Urinary bladder (tissue), 4 donors: ENCODE measurements around the gene STX11. TPM values are rescaled to one million over a fixed set of nuclear protein-coding genes. Genes with fewer than 3 reads are reported as not detected.
"Not testable (repeated sequence)": the region's sequence is repeated elsewhere in the genome, so short reads cannot be mapped to it uniquely, and the experiment has no call there.

Experiments used
- DNase-seq: peaks from one replicate; pipeline ENCODE4 v3.0.0-alpha.2; 2015; ENCODE audit errors: extremely low spot score
- H3K27ac ChIP-seq: one replicate; pipeline ENCODE4 v1.5.1; 2013; ENCODE audit warnings: low read depth, mild to moderate bottlenecking, moderate library complexity
- H3K36me3 ChIP-seq: one replicate; pipeline ENCODE4 v1.6.1; 2013; ENCODE audit warnings: mild to moderate bottlenecking, moderate library complexity; ENCODE audit not compliant: insufficient read depth
- H3K4me1 ChIP-seq: one replicate; pipeline ENCODE4 v1.6.1; 2013; ENCODE audit warnings: mild to moderate bottlenecking, moderate library complexity; ENCODE audit not compliant: insufficient read depth
- H3K4me3 ChIP-seq: one replicate; pipeline ENCODE4 v1.5.1; 2013; ENCODE audit warnings: low read depth, low read length
- WGBS: extraction: QIAGEN DNeasy Blood & Tissue Kit; methylation state at CpG from one replicate; pipeline ENCODE4 v1.1.7; 2013; 5-methylcytosine and 5-hydroxymethylcytosine counted together
- polyA plus RNA-seq: library from polyadenylated mRNA; stranded (reverse); fragments of 200-250 nt; gene quantifications from one replicate; pipeline ENCODE4 v1.2.3, GENCODE V29; 2013
- total RNA-seq: library from RNA; depleted of rRNA; stranded (reverse); fragments of >200 nt; gene quantifications from one replicate; pipeline ENCODE4 v1.2.3, GENCODE V29; 2014
- donor health status: healthy with polysubstance abuse.
- donor health status: healthy.

The STX11 gene
- total and polyA plus RNA-seq, 2 donors: 2.7 to 4.4 TPM

DNA sequence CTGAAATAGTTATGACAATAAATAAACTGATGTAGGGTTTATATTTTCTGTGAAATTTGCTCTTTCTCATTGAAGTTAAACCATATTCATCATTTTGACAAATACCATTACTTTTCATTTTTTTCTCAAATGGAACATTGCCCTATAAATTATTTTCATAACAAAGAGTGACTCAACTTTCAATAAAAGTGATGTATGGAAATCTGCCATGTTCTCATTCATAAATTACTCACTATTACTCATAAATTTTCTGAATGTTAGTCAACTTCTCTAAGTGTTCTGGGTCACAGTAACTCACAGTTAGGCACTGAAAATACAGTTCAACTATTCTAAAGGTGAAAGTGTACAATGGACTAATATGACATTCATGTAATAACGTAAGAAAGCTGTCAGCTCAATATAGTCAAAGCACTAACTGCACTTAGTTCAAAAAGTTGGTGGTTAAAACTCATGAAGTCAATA lies 19.0 kb upstream of the STX11 start:
- no peak overlapping the region for H3K27ac ChIP-seq
- H3K4me1 ChIP-seq: no peaks in the 10 kb centered on the region
- 68% methylated on average over 1 of the region's 1 CpG for WGBS
- H3K4me3 ChIP-seq: no peak overlapping the region
- no peaks in the 10 kb centered on the region for H3K36me3 ChIP-seq
- DNase-seq: no peak

DNA sequence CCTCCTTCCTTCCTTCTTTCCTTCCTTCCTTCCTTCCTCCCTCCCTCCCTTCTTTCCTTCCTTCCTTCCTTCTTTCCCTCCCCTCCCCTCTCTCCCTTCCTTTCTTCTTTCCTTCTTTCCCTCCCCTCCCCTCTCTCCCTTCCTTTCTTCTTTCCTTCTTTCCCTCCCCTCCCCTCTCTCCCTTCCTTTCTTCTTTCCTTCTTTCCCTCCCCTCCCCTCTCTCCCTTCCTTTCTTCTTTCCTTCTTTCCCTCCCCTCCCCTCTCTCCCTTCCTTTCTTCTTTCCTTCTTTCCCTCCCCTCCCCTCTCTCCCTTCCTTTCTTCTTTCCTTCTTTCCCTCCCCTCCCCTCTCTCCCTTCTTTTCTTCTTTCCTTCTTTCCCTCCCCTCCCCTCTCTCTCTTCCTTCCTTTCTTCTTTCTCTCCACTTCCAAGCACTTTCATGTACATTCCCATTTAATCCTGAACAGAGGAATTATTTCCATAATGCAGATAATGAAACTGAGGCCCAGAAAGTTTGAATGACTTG lies 18.1 kb upstream of the STX11 start:
- H3K36me3 ChIP-seq, DNase-seq, H3K4me1 ChIP-seq, H3K27ac ChIP-seq, H3K4me3 ChIP-seq: not testable (repeated sequence)

DNA sequence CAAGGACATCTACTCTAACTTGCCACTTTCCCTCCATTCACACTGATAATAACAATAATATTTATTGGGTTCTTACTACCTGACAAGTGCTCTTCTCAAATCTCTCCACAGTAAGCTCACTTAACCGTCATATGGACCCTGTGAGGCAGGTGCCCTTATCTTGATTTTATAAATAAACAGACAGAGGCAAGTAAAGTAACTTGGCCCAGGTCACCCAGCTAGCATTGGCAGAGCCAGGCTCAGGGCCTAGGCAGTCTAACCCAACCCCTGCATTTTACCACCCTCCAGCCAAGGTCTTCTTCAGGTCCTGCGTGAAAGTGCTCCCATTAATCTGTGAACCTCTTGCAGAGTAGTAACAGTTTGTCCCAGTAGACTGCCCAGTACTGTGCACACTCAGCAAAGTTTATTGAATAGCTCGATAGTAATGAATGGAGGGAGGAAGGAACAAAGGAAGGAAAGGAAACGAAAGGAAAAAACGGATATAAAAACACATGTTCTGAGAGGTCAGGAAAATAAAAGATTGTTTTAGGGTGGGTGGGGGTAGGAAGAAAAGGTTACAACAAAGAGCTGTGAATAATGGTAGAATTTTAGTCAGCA lies 17.0 kb upstream of the STX11 start:
- no peaks in the 10 kb centered on the region for H3K4me1 ChIP-seq
- no peaks in the 10 kb centered on the region for H3K36me3 ChIP-seq
- no peak for DNase-seq
- no peak overlapping the region for H3K27ac ChIP-seq
- no peak overlapping the region for H3K4me3 ChIP-seq
- WGBS: 79% methylated on average over 5 of the region's 5 CpGs

DNA sequence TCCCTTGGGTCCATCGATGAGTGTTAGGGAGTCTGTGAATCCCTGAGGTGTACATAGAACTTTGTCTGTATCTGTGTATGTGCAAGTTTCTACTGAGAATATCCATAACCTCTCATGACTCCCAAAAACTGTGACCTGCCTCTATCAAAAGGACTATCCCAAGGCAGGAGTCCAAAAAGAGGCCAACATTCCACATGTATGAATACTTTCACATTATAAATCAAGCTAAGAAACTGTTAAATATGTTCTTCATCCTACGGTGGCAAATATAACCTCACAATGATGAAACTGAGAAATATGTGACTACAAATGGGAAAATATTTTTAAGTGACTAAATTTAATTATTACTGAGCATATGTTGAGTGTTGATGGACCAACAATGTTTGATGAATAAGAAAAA lies 16.1 kb upstream of the STX11 start:
- Histone ChIP-seq H3K36me3 (no peaks in the 10 kb centered on the region), H3K27ac (no peak overlapping the region), H3K4me1 (no peaks in the 10 kb centered on the region), H3K4me3 (no peak overlapping the region)
- DNase-seq: no peak
- WGBS: 75% methylated on average over 2 of the region's 2 CpGs

DNA sequence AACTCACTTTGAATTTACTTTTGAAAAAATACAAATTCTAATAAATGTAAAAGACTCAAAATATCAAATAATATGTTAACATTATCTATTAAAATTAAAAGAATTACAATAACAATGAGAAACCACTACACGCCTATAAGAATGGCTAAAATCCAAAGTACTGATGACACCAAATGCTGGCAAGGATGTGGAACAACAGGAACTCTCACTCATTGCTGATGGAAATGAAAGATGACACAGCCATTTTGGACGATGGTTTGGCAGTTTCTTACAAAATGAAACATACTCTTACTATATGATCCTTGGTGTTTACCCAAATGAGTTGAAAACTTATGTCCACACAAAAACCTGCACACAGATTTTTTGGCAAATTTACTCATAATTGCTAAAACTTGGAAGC lies 15.6 kb upstream of the STX11 start:
- Histone ChIP-seq H3K27ac (no peak overlapping the region), H3K4me3 (no peak overlapping the region), H3K4me1 (no peaks in the 10 kb centered on the region), H3K36me3 (no peaks in the 10 kb centered on the region)
- WGBS: 84% methylated on average over 2 of the region's 2 CpGs
- no peak for DNase-seq

DNA sequence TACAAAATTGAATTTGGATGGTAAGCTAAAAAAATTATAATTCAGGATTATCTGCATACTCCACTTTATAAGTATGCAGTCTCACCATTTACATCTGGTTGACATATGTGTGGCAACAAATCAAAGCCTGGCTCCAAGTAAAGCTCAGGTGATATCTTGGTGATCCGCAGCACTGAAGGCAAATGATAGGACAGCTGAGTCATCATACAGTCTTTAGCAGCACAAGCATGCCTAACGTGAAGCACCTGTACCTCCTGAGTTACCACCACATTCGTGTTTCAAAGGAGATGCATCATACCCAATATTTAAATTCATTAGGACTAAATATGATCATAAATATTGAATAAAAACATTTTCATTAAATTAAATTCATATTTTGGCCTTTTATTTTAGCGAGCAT lies 11.8 kb upstream of the STX11 start:
- Histone ChIP-seq H3K4me1 (no peaks in the 10 kb centered on the region), H3K4me3 (no peak overlapping the region), H3K36me3 (no peaks in the 10 kb centered on the region), H3K27ac (no peak overlapping the region)
- DNase-seq: no peak
- WGBS: 86% methylated on average over 4 of the region's 4 CpGs

DNA sequence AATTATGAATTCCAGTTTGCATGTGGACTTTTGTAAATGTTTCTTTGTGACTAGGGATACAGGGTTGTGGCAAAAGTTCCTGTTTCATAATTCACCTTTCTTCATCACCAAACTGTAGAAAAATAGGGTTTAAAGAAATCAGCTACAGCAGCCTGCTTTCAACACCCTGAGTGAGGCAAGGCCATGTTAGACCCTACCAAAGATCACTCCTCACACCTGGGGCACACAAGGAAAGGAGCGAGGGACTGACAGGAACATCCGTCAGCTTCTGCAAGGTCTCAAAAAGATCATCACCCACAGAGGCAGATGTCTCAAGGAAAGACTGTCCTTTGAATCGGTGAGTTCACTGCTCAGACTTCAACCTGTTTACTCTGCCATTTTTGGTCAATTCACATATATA lies 10.5 kb upstream of the STX11 start:
- Histone ChIP-seq H3K4me1 (no peaks in the 10 kb centered on the region), H3K4me3 (no peak overlapping the region), H3K27ac (no peak overlapping the region), H3K36me3 (no peaks in the 10 kb centered on the region)
- no peak for DNase-seq
- 93% methylated on average over 3 of the region's 3 CpGs for WGBS

DNA sequence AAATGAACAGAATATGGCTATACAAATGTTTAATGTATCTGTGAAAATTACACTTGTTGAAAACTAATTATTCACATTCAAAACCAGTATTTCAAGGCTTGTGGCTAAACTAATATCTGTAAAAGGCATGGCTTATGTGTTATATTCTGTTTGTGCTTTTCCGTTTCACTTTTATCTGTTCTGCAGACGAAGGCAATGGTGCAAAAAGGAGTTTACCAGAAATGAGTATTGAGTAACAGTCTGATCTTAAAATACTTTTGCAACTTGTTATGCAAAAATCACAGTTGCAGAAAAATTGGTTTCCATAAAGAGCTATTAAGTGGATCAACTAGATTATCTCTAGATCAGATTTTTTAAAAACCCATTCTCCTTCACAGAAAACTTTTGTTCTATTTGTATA lies 9.4 kb upstream of the STX11 start:
- Histone ChIP-seq H3K4me1 (no peaks in the 10 kb centered on the region), H3K36me3 (no peaks in the 10 kb centered on the region), H3K27ac (no peak overlapping the region), H3K4me3 (no peak overlapping the region)
- 87% methylated on average over 2 of the region's 2 CpGs for WGBS
- no peak for DNase-seq

DNA sequence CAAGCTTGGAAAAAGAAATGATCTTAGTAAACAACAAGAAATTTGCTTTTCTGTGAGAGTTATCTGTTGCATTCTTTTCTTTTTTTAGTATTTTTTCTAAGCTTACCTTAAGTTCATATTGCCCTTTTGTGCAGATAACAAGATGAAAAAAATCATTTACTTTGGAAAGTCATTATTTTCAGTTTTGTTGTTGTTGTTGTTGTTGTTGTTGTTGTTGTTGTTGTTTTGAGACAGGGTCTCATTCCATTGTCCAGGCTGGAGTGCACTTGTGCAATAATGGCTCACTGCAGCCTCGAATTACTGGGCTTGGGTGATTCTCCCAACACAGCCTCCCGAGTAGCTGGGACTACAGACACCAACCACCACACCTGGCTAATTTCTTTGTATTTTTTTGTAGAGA lies 8.8 kb upstream of the STX11 start:
- H3K36me3 ChIP-seq: no peaks in the 10 kb centered on the region
- no peak overlapping the region for H3K4me3 ChIP-seq
- no peak for DNase-seq
- H3K4me1 ChIP-seq: no peaks in the 10 kb centered on the region
- 83% methylated on average over 2 of the region's 2 CpGs for WGBS
- no peak overlapping the region for H3K27ac ChIP-seq

DNA sequence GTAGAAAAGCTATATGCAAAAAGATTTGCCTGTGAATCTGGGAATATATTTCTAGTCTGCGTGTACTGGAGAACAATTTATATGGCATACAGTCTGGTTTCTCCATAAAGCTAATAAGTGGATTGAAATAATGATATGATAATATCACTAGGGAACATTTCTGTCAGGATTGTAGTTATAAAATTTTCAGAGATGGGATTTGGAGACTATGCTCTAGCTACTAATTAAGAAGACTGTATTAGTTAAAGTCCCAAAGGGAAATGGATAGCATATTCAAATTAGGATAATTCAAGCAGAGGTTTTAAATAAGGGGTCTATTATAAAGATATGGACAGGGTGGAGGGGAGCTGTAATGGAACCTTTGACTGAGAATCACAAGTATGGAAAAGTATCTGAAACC lies 7.2 kb upstream of the STX11 start:
- H3K4me1 ChIP-seq: no peaks in the 10 kb centered on the region
- no peak overlapping the region for H3K4me3 ChIP-seq
- no peak overlapping the region for H3K27ac ChIP-seq
- no peak for DNase-seq
- 91% methylated on average over 1 of the region's 1 CpG for WGBS
- no peaks in the 10 kb centered on the region for H3K36me3 ChIP-seq

DNA sequence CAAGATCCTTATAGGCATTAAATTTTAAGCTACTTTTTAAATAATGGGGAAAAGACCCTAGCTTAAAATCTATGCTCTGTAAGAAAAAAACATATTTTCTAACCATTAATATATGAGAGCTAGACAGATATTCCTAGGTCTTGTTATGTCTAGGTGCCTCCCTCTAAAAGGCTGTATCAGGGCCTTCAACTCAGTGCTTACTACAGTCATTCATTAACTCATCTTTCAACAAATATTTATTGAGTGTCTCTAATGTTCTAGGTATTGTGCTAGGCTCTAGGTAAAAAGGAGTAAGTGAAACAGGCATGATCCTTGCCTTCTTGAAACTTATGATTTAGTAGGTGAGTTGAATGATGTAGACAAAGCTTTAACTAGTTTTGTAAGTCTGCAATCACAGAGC lies 6.4 kb upstream of the STX11 start:
- H3K4me1 ChIP-seq: no peaks in the 10 kb centered on the region
- H3K4me3 ChIP-seq: no peak overlapping the region
- no peak for DNase-seq
- no peak overlapping the region for H3K27ac ChIP-seq
- H3K36me3 ChIP-seq: no peaks in the 10 kb centered on the region

DNA sequence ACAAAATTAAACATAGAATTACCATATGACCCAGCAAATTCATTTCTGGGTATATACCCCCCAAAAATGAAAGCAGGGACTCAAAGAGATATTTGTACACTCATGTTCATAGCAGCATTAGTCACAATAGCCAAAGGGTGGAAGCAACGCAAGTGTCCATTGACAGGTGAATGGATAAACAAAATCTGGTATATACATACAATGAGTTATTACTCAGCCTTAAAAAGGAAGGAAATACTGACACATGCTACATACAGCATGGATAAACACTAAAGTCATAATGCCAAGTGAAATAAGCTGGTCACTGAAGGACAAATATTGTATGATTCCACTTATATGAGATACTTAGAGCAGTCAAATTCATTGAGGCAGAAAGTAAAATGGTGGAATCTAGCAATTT lies 5.3 kb upstream of the STX11 start:
- H3K4me1 ChIP-seq: no peaks in the 10 kb centered on the region
- no peaks in the 10 kb centered on the region for H3K36me3 ChIP-seq
- H3K27ac ChIP-seq: no peak overlapping the region
- no peak for DNase-seq
- no peak overlapping the region for H3K4me3 ChIP-seq
- 82% methylated on average over 1 of the region's 1 CpG for WGBS

DNA sequence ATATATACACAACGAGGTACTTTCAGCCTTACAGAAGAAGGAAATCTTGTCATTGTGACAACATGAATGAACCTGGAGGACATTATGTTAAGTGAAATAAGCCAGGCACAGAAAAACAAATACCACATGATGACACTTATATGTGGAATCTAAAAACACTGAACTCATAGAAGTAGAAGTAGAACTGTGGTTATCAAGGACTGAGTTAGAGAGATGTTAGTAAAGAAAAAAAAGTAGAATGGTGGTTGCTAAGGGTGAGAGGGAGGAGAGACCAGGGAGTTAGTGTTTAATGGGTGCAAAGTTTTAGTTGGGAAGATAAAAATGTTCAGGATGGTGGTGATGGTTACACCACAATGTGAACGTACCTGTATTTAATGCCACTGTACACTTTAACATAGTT lies 4.8 kb upstream of the STX11 start:
- no peak for DNase-seq
- Histone ChIP-seq H3K4me3 (no peak overlapping the region), H3K36me3 (no peaks in the 10 kb centered on the region), H3K4me1 (no peaks in the 10 kb centered on the region), H3K27ac (no peak overlapping the region)
- 84% methylated on average over 2 of the region's 2 CpGs for WGBS

DNA sequence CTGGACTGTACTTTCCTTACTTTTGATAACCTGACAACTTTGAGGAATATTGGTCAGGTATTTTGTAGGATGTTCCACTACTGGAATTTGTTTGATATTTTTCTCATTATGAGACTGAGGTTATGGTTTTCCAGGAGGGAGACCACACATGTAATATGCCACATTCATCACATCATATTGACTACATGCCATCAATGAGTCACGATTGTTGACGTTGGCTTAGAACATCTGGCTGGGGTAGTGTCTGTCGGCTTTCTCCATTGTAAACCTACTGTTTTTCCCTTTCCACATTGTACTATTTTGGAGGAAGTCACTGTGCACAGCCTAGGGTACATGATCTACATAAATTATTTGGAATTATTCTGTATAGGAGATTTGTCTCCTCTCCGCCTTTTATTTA lies 1.4 kb upstream of the STX11 start:
- 69% methylated on average over 4 of the region's 4 CpGs for WGBS
- Histone ChIP-seq H3K27ac (no peak overlapping the region), H3K4me3 (no peak overlapping the region), H3K36me3 (no peaks in the 10 kb centered on the region), H3K4me1 (no peaks in the 10 kb centered on the region)
- no peak for DNase-seq

DNA sequence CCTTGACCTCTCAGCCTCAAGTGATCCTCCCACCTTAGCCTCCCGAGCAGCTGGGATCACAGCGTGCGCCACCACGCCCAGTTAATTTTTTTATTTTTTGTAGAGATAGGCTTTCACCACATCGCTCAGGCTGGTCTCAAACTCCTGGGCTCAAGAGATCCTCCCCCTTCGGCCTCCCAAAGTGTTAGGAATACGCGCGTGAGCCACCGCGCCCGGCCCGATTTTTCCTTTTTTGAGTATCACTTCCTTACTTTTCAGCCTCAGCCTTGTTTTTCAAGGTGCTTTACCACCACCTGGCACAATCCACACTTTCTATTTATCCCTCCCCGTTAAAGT lies 791 bp upstream of the STX11 start:
- no peak for DNase-seq
- Histone ChIP-seq H3K4me1 (no peaks in the 10 kb centered on the region), H3K27ac (no peak overlapping the region), H3K36me3 (no peaks in the 10 kb centered on the region), H3K4me3 (peak overlapping the region; percentile 74)
- 54% methylated on average over 14 of the region's 14 CpGs for WGBS
